Trophoblast cell (in vitro differentiated cells and primary cell): ENCODE results near the gene UQCRC1.

Source experiments
- DNase-seq, 2 donors: peaks; one replicate each; pipeline ENCODE4 v3.0.0-alpha.2; 2016
- H2AFZ ChIP-seq: 2 replicates; pipeline ENCODE4 v1.6.1; 2013; ENCODE audit warnings: low read length, moderate library complexity, mild to moderate bottlenecking; ENCODE audit not compliant: insufficient read depth, poor library complexity
- H2AK5ac ChIP-seq: 2 replicates; pipeline ENCODE4 v1.6.1; 2013; ENCODE audit warnings: mild to moderate bottlenecking, low read length
- H2BK120ac ChIP-seq: 2 replicates; pipeline ENCODE4 v1.6.1; 2013; ENCODE audit warnings: low read length, mild to moderate bottlenecking, moderate library complexity; ENCODE audit not compliant: insufficient read depth, poor library complexity
- H2BK12ac ChIP-seq: 2 replicates; pipeline ENCODE4 v1.6.1; 2013; ENCODE audit warnings: mild to moderate bottlenecking, low read length, moderate library complexity
- H2BK5ac ChIP-seq: 2 replicates; pipeline ENCODE4 v1.6.1; 2013; ENCODE audit warnings: low read length, low read depth, moderate library complexity, mild to moderate bottlenecking; ENCODE audit not compliant: poor library complexity
- H3K14ac ChIP-seq: 2 replicates; pipeline ENCODE4 v1.6.1; 2013; ENCODE audit warnings: mild to moderate bottlenecking, low read length
- H3K18ac ChIP-seq: 2 replicates; pipeline ENCODE4 v1.6.1; 2013; ENCODE audit warnings: mild to moderate bottlenecking, low read length
- H3K23ac ChIP-seq: 2 replicates; pipeline ENCODE4 v1.6.1; 2013; ENCODE audit warnings: low read length
- H3K27ac ChIP-seq: 2 replicates; pipeline ENCODE4 v1.5.1; 2013; ENCODE audit warnings: low read depth, mild to moderate bottlenecking, inconsistent platforms, low read length, moderate library complexity
- H3K27me3 ChIP-seq: 2 replicates; pipeline ENCODE4 v1.6.1; 2013; ENCODE audit warnings: inconsistent platforms, mild to moderate bottlenecking, low read length, moderate library complexity; ENCODE audit not compliant: insufficient read depth
- H3K36me3 ChIP-seq, 2 experiments: 1 replicate in 1 of 2; 2 replicates in 1 of 2; pipeline ENCODE4 v1.6.1; 2013; ENCODE audit warnings: low read length in 2 of 2, mild to moderate bottlenecking in 2 of 2, moderate library complexity in 1 of 2; ENCODE audit not compliant: insufficient read depth in 2 of 2, control insufficient read depth in 1 of 2
- H3K4ac ChIP-seq: 2 replicates; pipeline ENCODE4 v1.6.1; 2013; ENCODE audit warnings: low read depth, mild to moderate bottlenecking, low read length, moderate library complexity
- H3K4me1 ChIP-seq, 2 experiments: 1 replicate in 1 of 2; 2 replicates in 1 of 2; pipeline ENCODE4 v1.6.1; 2013; ENCODE audit warnings: low read length in 2 of 2, mild to moderate bottlenecking in 2 of 2, moderate library complexity in 1 of 2; ENCODE audit not compliant: insufficient read depth in 2 of 2, control insufficient read depth in 1 of 2
- H3K4me2 ChIP-seq: 2 replicates; pipeline ENCODE4 v1.6.1; 2013; ENCODE audit warnings: inconsistent platforms, mild to moderate bottlenecking, low read length, moderate library complexity
- H3K4me3 ChIP-seq: 2 replicates; pipeline ENCODE4 v1.5.1; 2013; ENCODE audit warnings: mild to moderate bottlenecking, low read depth, low read length, inconsistent platforms
- H3K79me1 ChIP-seq: one replicate; pipeline ENCODE4 v1.6.1; 2013; ENCODE audit warnings: low read length
- H3K79me2 ChIP-seq: 2 replicates; pipeline ENCODE4 v1.6.1; 2013; ENCODE audit warnings: low read length, mild to moderate bottlenecking; ENCODE audit not compliant: control insufficient read depth, insufficient read depth, poor library complexity
- H3K9ac ChIP-seq: 2 replicates; pipeline ENCODE4 v1.6.1; 2013; ENCODE audit warnings: mild to moderate bottlenecking, low read length
- H3K9me3 ChIP-seq: 2 replicates; pipeline ENCODE4 v1.6.1; 2013; ENCODE audit warnings: low read depth, mild to moderate bottlenecking, control low read depth, inconsistent platforms, low read length; ENCODE audit not compliant: insufficient read depth
- H4K12ac ChIP-seq: 2 replicates; pipeline ENCODE4 v1.6.1; 2013; ENCODE audit warnings: low read depth, mild to moderate bottlenecking, low read length, moderate library complexity
- H4K8ac ChIP-seq: 2 replicates; pipeline ENCODE4 v1.6.1; 2013; ENCODE audit warnings: low read depth, mild to moderate bottlenecking, low read length, moderate library complexity
- H4K91ac ChIP-seq: one replicate; pipeline ENCODE4 v1.6.1; 2013; ENCODE audit warnings: low read depth, mild to moderate bottlenecking, low read length, moderate library complexity
- WGBS: extraction: QIAGEN DNeasy Blood & Tissue Kit; methylation state at CpG from one replicate; pipeline ENCODE4 v1.1.7; 2013; ENCODE audit warnings: missing lambda C conversion rate; ENCODE audit not compliant: insufficient read length, insufficient coverage; ENCODE audit errors: extremely low coverage; 5-methylcytosine and 5-hydroxymethylcytosine counted together

UQCRC1 gene

DNA sequence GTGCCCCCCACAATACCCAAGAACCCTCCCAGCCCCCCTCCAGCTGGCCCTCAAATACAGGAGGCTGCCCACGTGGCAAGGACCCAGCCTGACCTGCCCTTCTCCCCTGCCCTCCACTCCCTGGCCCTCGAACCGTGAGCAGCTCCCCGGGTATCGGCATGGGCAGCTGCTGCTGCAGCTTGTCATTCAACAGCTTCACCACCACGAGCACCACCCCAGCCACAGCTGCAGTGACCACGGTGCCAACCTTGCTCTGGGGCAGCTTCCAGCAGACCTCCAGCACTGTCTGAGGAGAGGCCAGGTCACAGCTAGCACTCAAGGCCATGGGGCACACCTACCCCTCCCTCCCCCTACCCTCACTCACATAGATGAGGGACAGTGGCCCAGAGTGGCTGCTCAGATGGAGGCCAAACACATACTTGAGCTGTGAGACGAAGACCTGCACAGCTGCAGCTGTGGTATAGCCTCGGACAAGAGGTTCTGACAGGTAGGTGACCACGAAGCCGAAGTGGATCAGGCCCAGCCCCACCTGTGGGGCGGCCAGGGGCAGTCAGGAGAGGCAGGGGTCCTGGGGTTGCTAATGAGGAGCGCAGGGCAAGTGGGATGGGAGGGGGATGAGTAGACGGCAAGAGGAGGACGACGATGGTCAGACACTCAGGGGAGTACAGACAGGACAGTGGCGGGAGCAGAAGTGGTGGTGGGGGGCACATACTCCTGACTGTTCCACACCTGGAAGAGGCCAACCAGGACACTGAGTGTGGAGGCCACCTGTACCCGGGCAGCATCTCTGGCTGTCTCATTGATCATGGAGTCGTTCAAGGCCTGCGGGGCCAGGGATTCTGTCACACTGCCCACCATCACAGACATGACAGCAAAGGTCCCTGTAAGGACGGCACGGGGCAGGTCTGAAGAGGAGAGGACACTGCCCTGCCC lies 22.3 kb upstream of the UQCRC1 start:
- no peak overlapping the region for H3K14ac ChIP-seq

DNA sequence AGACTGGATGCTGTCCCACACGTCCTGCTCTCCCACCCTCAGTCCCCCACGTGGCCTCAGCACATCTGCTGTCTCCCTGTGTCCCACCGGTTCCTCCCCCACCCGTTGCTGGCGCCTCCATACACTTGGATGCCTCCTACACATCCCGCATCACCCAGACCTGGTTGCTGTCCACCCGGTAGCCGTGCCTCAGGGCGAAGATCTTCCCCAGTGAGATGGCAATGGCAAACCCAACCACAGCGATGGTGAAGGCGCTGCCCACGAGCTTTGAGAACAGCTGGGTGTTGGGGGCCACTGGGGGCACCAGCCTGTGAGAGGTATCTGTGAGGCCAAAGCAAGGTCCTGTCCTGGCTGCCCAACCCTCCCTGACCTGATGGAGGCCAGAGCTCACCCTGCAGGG lies 21.4 kb upstream of the UQCRC1 start:
- Histone ChIP-seq H3K4me3 (no peak overlapping the region), H3K79me1 (peaks cover 8% of the 10 kb centered on the region), H3K9ac (no peak overlapping the region), H4K12ac (no peak overlapping the region), H3K18ac (no peak overlapping the region), H3K4me2 (no peak overlapping the region), H3K79me2 (peaks cover 7% of the 10 kb centered on the region), H3K14ac (no peak overlapping the region), H3K27me3 (no peaks in the 10 kb centered on the region), H2AFZ (no peak overlapping the region), H4K91ac (no peak overlapping the region), H2AK5ac (no peak overlapping the region), H2BK120ac (no peak overlapping the region), H4K8ac (no peak overlapping the region), H3K27ac (no peak overlapping the region), H3K36me3 (peaks cover 70 to 74% of the 10 kb centered on the region in 2 experiments), H3K4ac (no peak overlapping the region), H3K23ac (no peak overlapping the region), H3K4me1 (peaks cover 0 to 8% of the 10 kb centered on the region in 2 experiments), H3K9me3 (peaks cover 2% of the 10 kb centered on the region), H2BK5ac (no peak overlapping the region), H2BK12ac (no peak overlapping the region)
- peak; percentile 45 to 70 for DNase-seq
- no CpG with 5 or more reads among the region's 12 CpGs for WGBS

More for the DNA sequence above, 22.3 kb upstream of the UQCRC1 start:
- Histone ChIP-seq H3K4me2 (no peak overlapping the region), H2AFZ (no peak overlapping the region), H3K9ac (no peak overlapping the region), H3K4me1 (peaks cover 5 to 17% of the 10 kb centered on the region in 2 experiments), H3K27ac (no peak overlapping the region), H3K18ac (no peak overlapping the region), H4K91ac (no peak overlapping the region), H2BK12ac (no peak overlapping the region), H2BK120ac (no peak overlapping the region), H2BK5ac (no peak overlapping the region), H2AK5ac (no peak overlapping the region), H3K79me1 (peaks cover 9% of the 10 kb centered on the region), H4K12ac (no peak overlapping the region), H4K8ac (no peak overlapping the region), H3K79me2 (peaks cover 8% of the 10 kb centered on the region), H3K27me3 (no peaks in the 10 kb centered on the region), H3K4ac (no peak overlapping the region), H3K36me3 (peaks cover 61 to 64% of the 10 kb centered on the region in 2 experiments), H3K4me3 (no peak overlapping the region), H3K9me3 (peaks cover 2% of the 10 kb centered on the region), H3K23ac (no peak overlapping the region)
- WGBS: no CpG with 5 or more reads among the region's 22 CpGs
- DNase-seq: no peak

DNA sequence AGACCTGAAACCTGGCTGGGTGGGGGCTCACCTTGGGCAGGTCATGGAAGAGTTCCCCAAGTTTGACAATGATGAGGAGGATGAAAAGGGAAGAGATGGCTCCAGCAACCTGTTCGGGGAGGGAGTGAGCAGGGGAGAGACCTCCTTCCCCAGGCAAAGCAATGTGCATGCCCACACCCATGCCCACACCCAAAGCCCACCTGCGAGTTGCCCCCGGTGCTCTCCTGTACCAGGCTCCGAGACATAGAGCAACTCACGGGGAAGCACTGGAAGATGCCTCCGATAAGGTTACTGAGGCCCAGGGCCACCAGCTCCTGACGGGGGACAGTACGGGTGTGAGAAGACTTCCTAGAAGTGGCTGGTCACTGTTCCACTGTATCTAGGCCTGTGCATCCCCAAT lies 21.0 kb upstream of the UQCRC1 start:
- Histone ChIP-seq H3K79me1 (peaks cover 5% of the 10 kb centered on the region), H4K12ac (no peak overlapping the region), H3K9ac (no peak overlapping the region), H3K27ac (no peak overlapping the region), H2AFZ (no peak overlapping the region), H3K36me3 (peaks cover 74 to 78% of the 10 kb centered on the region in 2 experiments), H3K4me3 (no peak overlapping the region), H3K4ac (no peak overlapping the region), H2AK5ac (no peak overlapping the region), H3K23ac (no peak overlapping the region), H2BK5ac (no peak overlapping the region), H3K4me1 (peaks cover 0 to 5% of the 10 kb centered on the region in 2 experiments), H2BK12ac (no peak overlapping the region), H3K27me3 (no peaks in the 10 kb centered on the region), H3K14ac (no peak overlapping the region), H3K79me2 (peaks cover 4% of the 10 kb centered on the region), H3K4me2 (no peak overlapping the region), H4K91ac (no peak overlapping the region), H3K18ac (no peak overlapping the region), H3K9me3 (peaks cover 2% of the 10 kb centered on the region), H2BK120ac (no peak overlapping the region), H4K8ac (no peak overlapping the region)
- no peak for DNase-seq
- no CpG with 5 or more reads among the region's 8 CpGs for WGBS

DNA sequence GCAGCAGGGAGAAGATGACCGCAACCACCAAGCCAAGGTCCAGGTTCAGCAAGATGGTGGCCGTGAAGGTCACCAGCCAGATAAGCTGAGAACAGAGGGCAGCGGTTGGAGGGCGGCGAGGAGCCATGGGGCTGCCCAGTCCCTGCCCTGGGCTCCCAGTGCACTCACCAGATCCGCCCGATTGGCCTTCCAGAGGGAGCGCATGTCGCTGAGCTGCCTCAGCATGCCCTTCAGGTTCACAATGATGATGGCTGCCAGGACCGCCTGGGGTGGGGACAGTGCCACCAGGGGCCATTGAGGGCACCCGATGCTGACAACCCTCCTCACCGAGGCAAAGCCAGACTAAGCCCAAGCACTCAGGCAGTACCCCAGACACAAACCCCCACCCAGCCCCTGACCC lies 20.4 kb upstream of the UQCRC1 start:
- Histone ChIP-seq H3K27ac (no peak overlapping the region), H3K9me3 (peaks cover 2% of the 10 kb centered on the region), H4K91ac (no peak overlapping the region), H2BK12ac (no peak overlapping the region), H2BK5ac (no peak overlapping the region), H3K14ac (no peak overlapping the region), H3K4me2 (no peak overlapping the region), H3K27me3 (no peaks in the 10 kb centered on the region), H4K8ac (no peak overlapping the region), H2AFZ (no peak overlapping the region), H2BK120ac (no peak overlapping the region), H3K4ac (no peak overlapping the region), H3K36me3 (peaks cover 79 to 83% of the 10 kb centered on the region in 2 experiments), H3K9ac (no peak overlapping the region), H3K23ac (no peak overlapping the region), H3K79me2 (peaks cover under 1% of the 10 kb centered on the region), H3K79me1 (peaks cover 2% of the 10 kb centered on the region), H3K4me3 (peak overlapping the region; percentile 10), H4K12ac (no peak overlapping the region), H3K4me1 (peaks cover 0 to 5% of the 10 kb centered on the region in 2 experiments), H3K18ac (no peak overlapping the region), H2AK5ac (no peak overlapping the region)
- no peak for DNase-seq
- WGBS: no CpG with 5 or more reads among the region's 12 CpGs
